Liver (tissue), 9 donors: ENCODE results near the gene FOCAD. TPM values are rescaled to one million over a fixed set of nuclear protein-coding genes. Genes with fewer than 3 reads are reported as not detected.

Experiments used
- DNase-seq: peaks from one replicate; pipeline ENCODE4 v3.0.0-alpha.2; 2017; ENCODE audit warnings: low spot score
- H3K27ac ChIP-seq, 2 donors: one replicate each; pipeline ENCODE4 v1.7.0; 2013; ENCODE audit warnings: inconsistent platforms in 2 of 2, low read length in 2 of 2, control low read depth in 1 of 2, low read depth in 1 of 2, mild to moderate bottlenecking in 1 of 2
- H3K27me3 ChIP-seq, 4 donors: one replicate each; pipeline versions ENCODE4 v1.6.1 to v1.7.0; 2013; ENCODE audit warnings: low read length in 3 of 4, inconsistent platforms in 1 of 4, mild to moderate bottlenecking in 1 of 4, moderate library complexity in 1 of 4; ENCODE audit not compliant: control insufficient read depth in 4 of 4, insufficient read depth in 4 of 4
- H3K36me3 ChIP-seq, 4 donors: one replicate each; pipeline versions ENCODE4 v1.6.1 to v1.7.0; 2013; ENCODE audit warnings: low read length in 3 of 4, mild to moderate bottlenecking in 3 of 4, low read depth in 1 of 4, moderate library complexity in 1 of 4; ENCODE audit not compliant: control insufficient read depth in 4 of 4, insufficient read depth in 3 of 4
- H3K4me1 ChIP-seq, 4 donors: one replicate each; pipeline versions ENCODE4 v1.6.1 to v1.7.0; 2013; ENCODE audit warnings: low read length in 3 of 4, mild to moderate bottlenecking in 3 of 4, moderate library complexity in 1 of 4; ENCODE audit not compliant: control insufficient read depth in 4 of 4, insufficient read depth in 4 of 4
- H3K4me3 ChIP-seq, 3 donors: one replicate each; pipeline versions ENCODE4 v1.6.1 to v1.7.0; 2013; ENCODE audit warnings: low read length in 3 of 3, control low read depth in 1 of 3, low read depth in 1 of 3, mild to moderate bottlenecking in 1 of 3
- H3K9ac ChIP-seq, 2 donors: one replicate each; pipeline ENCODE4 v1.7.0; 2013; ENCODE audit warnings: low read length in 2 of 2, mild to moderate bottlenecking in 2 of 2, moderate library complexity in 2 of 2, control low read depth in 1 of 2, low read depth in 1 of 2
- H3K9me3 ChIP-seq, 4 donors: one replicate each; pipeline versions ENCODE4 v1.6.1 to v1.7.0; 2013; ENCODE audit warnings: low read length in 3 of 4; ENCODE audit not compliant: control insufficient read depth in 4 of 4
- ATF3 ChIP-seq: IDR thresholded peaks from 2 replicates; pipeline ENCODE4 v1.6.1; 2016; ENCODE audit warnings: antibody characterized with exemption
- CTCF ChIP-seq: fragments of 150-350 bp; IDR thresholded peaks from 2 replicates; pipeline ENCODE4 v1.5.1; 2017; ENCODE audit warnings: improper control_type of control experiment, low read depth, low read length; ENCODE audit not compliant: missing input control
- EGR1 ChIP-seq, 2 donors: IDR thresholded peaks; 2 replicates each; pipeline ENCODE4 v1.6.1; 2016 to 2018; ENCODE audit warnings: antibody characterized with exemption in 2 of 2, low read depth in 2 of 2
- FOXA1 ChIP-seq: IDR thresholded peaks from 2 replicates; pipeline ENCODE4 v1.6.1; 2016; ENCODE audit warnings: antibody characterized with exemption
- FOXA2 ChIP-seq: IDR thresholded peaks from 2 replicates; pipeline ENCODE4 v1.6.1; 2016; ENCODE audit warnings: antibody characterized with exemption
- HNF4A ChIP-seq, 2 donors: conservative IDR thresholded peaks; 2 replicates each; pipeline ENCODE4 v1.6.1; 2016; ENCODE audit warnings: antibody characterized with exemption in 2 of 2, mild to moderate bottlenecking in 2 of 2
- HNF4G ChIP-seq: IDR thresholded peaks from 2 replicates; pipeline ENCODE4 v1.6.1; 2016; ENCODE audit warnings: antibody characterized with exemption
- JUND ChIP-seq, 2 donors: IDR thresholded peaks; 2 replicates each; pipeline ENCODE4 v1.6.1; 2016; ENCODE audit warnings: antibody characterized with exemption in 2 of 2
- MAX ChIP-seq: IDR thresholded peaks from 2 replicates; pipeline ENCODE4 v1.6.1; 2016; ENCODE audit warnings: antibody characterized with exemption
- NR2F2 ChIP-seq: IDR thresholded peaks from 2 replicates; pipeline ENCODE4 v1.6.1; 2016; ENCODE audit warnings: antibody characterized with exemption
- REST ChIP-seq: IDR thresholded peaks from 2 replicates; pipeline ENCODE4 v1.6.1; 2016; ENCODE audit warnings: antibody characterized with exemption, mild to moderate bottlenecking
- RXRA ChIP-seq, 2 donors: IDR thresholded peaks; 2 replicates each; pipeline ENCODE4 v1.6.1; 2017 to 2018; ENCODE audit warnings: antibody characterized with exemption in 2 of 2, mild to moderate bottlenecking in 1 of 2
- YY1 ChIP-seq: IDR thresholded peaks from 2 replicates; pipeline ENCODE4 v1.6.1; 2016; ENCODE audit warnings: antibody characterized with exemption, mild to moderate bottlenecking
- WGBS: extraction: QIAGEN DNeasy Blood & Tissue Kit; methylation state at CpG from one replicate; pipeline ENCODE4 v1.1.7; 2013; 5-methylcytosine and 5-hydroxymethylcytosine counted together
- polyA plus RNA-seq, 2 donors: library from polyadenylated mRNA; stranded (reverse) in 1 of 2; unstranded in 1 of 2; fragments of 200-250 nt in 1 of 2; fragments of >200 nt in 1 of 2; fragmentation: Nextera tagmentation in 1 of 2; extraction: Ambion mirVana in 1 of 2; gene quantifications; one replicate each; pipeline versions ENCODE4 v1.2.1 to v1.2.3, GENCODE V29; 2013 to 2015
- total RNA-seq, 2 donors: library from RNA; depleted of rRNA; stranded (reverse); fragments of >200 nt; gene quantifications; one replicate each; pipeline ENCODE4 v1.2.3, GENCODE V29; 2014
- donor health status: healthy.
- donor health status: healthy.
- donor health status: healthy.
- donor health status: healthy.
- donor health status: healthy.

The FOCAD gene
- total and polyA plus RNA-seq, 4 donors, result 3.2 to 21.0 (median 10.3) TPM

- no peak for DNase-seq
- Histone ChIP-seq H3K4me1 (no peaks in the 10 kb centered on the region), H3K27ac (no peak overlapping the region), H3K9ac (no peak overlapping the region), H3K9me3 (no peaks in the 10 kb centered on the region), H3K27me3 (no peaks in the 10 kb centered on the region), H3K36me3 (peaks cover 0 to 2% (median 0%) of the 10 kb centered on the region in 4 donors), H3K4me3 (no peak overlapping the region)
- 97% methylated on average over 1 of the region's 1 CpG for WGBS
- TF ChIP-seq FOXA1 (no peak), MAX (no peak), NR2F2 (no peak), REST (no peak), FOXA2 (no peak), EGR1 (IDR thresholded peaks at IDR 0.05; ENCODE audit: low read depth in 2 of 2) (no peak), YY1 (no peak), ATF3 (no peak), RXRA (IDR thresholded peaks at IDR 0.05) (no peak), HNF4A (conservative IDR thresholded peaks at IDR 0.05) (no peak), CTCF (no peak), HNF4G (no peak)
Measured at GRCh38 chr9:20930836-20931235, 246.8 kb downstream of the FOCAD start.

GRCh38 chr9:20940447-20941173, 256.6 kb downstream of the FOCAD start:
- DNase-seq, result no peak
- TF ChIP-seq CTCF (no peak), RXRA (IDR thresholded peaks at IDR 0.05) (no peak), EGR1 (IDR thresholded peaks at IDR 0.05; ENCODE audit: low read depth in 2 of 2) (no peak), FOXA2 (no peak), NR2F2 (no peak), JUND (IDR thresholded peaks at IDR 0.05) (no peak)
- 69% methylated on average over 3 of the region's 3 CpGs for WGBS
- H3K36me3 ChIP-seq, result no peaks in the 10 kb centered on the region
- H3K4me3 ChIP-seq, result no peak overlapping the region
- no peaks in the 10 kb centered on the region for H3K9me3 ChIP-seq
- no peak overlapping the region for H3K27ac ChIP-seq
- H3K9ac ChIP-seq, result no peak overlapping the region
- H3K27me3 ChIP-seq, result no peaks in the 10 kb centered on the region
- no peaks in the 10 kb centered on the region for H3K4me1 ChIP-seq
